G401 (cell line): ENCODE measurements around the gene KRT38. TPM values are rescaled to one million over a fixed set of nuclear protein-coding genes. Genes with fewer than 3 reads are reported as not detected.
"Not testable (repeated sequence)": the region's sequence is repeated elsewhere in the genome, so short reads cannot be mapped to it uniquely, and the experiment has no call there.

ENCODE experiments used
- DNase-seq: peaks from one replicate; pipeline ENCODE4 v3.0.0-alpha.2; 2015; ENCODE audit warnings: low spot score
- in situ Hi-C: cut with HindIII; loops from 2 replicates; pipeline ENCODE4 v1.10.0; 2016; ENCODE audit warnings: low sequenced_read_pairs, mixed read lengths
- total RNA-seq: library from RNA; depleted of rRNA; stranded (reverse); fragments of >200 nt; shearing (Covaris generic); gene quantifications from 2 replicates; pipeline ENCODE4 v1.2.3, GENCODE V29; 2014

The KRT38 gene
- total RNA-seq, 1 experiment from 2014 or later = not detected

DNA sequence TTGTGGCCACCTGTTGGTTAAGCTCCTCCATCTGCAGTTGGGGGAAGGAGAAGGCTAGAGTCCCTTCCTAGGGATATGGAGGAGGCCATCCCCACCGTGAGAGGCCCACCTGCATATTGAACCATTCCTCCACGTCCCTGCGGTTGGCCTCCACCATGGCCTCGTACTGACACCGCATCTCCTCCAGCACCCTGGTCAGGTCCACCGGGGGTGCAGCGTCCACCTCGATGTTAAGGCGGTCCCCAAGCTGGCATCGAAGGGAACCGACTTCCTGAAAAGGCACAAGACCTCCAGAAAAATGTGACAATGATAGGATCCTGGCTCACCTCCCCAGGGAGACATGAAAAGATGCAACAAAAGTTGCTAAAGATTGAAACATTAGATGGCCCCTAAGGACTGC is 23.4 kb upstream of the KRT38 start:
- in situ Hi-C loops = no loop called here

DNA sequence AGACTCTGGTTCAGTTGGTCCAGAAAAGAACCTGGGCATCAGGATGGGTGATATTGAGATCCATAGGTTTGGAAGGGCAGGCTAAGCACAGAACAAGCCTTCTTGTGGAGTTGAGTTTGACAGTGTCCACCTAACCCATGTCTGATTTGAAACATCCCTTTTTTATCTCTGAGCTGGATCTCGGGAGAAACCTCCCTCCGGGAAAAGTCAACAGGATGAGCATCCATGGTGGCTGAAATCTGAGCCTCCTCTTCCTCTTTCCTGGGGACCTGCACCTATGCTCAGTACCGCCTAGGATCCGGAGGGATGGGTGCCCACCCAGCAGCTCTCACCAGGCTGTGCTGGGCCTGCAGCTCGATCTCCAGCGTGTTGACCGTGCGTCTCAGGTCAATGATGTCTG is 23.0 kb upstream of the KRT38 start:
- in situ Hi-C loops = no loop called here
- no peak for DNase-seq

More for the DNA sequence above, 23.4 kb upstream of the KRT38 start:
- no peak for DNase-seq

DNA sequence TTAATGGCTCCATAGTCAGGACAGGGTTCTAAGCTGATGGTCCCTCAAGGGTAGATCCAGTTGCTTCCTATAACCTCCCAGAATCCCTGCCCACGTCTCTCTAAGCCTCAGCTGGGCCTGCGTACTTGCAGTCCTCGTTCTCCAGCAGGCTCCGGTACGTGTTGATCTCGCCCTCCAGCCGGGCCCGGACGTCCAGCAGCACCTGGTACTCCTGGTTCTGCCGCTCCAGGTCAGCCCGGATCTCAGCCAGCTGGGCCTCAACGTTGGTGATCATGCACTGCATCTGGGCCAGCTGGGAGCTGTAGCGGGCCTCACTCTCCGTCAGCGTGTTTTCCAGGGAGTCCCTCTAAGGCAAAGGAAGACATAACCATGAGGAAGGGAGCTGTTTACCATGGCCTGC is 21.9 kb upstream of the KRT38 start:
- in situ Hi-C loops = no loop called here
- DNase-seq = no peak

DNA sequence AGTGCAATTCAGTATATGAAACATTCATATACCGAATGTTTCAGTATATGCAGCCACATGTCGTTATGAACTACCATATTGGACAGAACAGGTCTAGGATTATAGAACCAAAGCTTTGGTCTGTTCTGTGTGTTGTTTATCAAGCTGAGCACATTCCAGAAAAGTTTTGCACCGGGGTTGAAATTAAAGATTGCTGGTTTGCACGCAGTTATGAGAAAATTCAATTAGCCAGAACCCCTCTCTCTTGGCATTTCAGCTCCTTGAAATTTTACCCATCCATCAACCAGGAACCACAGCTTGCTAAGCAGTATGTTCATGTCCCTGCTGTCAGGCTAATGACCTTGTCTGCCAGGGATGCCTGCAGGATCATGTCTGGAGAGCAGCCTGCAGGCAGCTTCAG is 16.9 kb upstream of the KRT38 start:
- in situ Hi-C loops = no loop called here
- DNase-seq = no peak

DNA sequence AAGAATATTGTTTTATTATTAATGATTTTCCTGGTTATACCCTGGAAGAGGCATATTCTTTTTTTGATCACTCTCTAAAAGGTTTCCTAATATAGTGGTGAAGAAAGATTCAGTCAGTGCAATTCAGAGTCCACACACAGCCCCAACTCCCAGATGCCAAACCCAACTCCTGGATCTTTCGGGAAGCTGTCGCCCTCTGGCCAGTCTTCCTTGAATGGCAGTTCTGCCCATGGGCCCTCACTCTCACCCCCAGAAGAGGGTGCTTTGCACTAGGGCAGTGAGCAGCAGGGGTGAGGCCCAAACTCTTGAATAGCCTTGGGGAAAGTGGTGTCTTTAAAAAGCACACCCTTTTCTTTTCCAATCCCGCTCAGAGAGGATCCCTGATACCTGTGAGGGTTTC is 15.4 kb upstream of the KRT38 start:
- in situ Hi-C loops = no loop called here
- no peak for DNase-seq

DNA sequence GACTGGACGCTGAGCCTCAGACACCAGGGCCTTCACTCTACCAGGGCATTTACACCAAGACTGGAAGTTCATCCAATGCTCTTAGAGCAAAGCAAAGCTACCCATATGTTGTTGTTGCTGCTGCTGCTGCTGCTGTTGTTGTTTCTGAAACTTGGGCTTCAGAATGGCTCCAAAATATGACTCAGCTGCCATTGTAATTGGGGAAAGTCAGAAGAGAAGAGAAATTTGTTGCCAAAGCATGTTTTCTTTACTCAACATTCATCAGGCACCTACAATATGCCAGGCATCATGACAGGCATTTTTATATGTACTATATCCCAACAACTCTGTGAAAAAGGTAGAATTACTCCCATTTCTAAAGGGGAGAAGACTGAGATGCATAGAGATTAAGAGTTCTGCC is 14.5 kb upstream of the KRT38 start:
- in situ Hi-C loops = no loop called here
- DNase-seq = no peak

DNA sequence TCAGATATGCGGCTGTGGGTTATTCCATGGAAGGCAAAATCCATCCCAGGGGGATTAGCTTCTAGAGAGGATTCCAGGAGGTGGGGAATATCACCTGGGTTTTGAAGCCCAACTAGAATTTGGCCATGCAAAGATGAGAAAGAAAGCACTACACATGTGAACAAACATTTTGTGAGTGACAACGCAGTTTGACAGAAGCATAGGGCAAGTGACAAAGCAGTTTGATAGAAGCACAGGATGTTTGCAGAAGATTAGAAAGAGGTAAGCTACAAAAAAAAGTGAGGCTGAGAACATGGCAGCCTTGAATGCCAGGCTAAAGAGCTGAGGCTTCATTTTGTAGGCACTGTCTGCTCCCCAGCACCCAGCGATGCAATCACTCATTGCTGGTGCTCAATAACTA is 12.3 kb upstream of the KRT38 start:
- DNase-seq = no peak
- in situ Hi-C loops = no loop called here

DNA sequence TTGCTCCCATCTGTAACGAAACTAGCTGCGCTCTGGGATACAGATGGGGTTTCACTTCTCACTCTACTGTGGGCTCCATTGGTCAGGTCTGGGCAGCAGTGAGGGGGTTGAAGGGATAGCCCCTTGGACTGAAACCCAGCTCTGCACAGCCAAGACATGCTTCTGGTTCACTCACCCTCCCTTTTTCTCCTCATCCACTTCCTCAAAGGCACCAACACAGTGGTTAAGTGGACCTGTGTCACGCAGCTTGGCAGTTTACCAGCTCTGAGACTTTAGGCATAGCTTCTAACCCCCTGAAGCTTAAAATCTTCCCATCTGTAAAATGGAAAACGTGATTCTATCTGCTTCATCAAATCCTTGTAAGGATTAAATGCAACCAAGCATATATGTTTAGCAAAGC is 11.5 kb upstream of the KRT38 start:
- in situ Hi-C loops = no loop called here
- DNase-seq = no peak

DNA sequence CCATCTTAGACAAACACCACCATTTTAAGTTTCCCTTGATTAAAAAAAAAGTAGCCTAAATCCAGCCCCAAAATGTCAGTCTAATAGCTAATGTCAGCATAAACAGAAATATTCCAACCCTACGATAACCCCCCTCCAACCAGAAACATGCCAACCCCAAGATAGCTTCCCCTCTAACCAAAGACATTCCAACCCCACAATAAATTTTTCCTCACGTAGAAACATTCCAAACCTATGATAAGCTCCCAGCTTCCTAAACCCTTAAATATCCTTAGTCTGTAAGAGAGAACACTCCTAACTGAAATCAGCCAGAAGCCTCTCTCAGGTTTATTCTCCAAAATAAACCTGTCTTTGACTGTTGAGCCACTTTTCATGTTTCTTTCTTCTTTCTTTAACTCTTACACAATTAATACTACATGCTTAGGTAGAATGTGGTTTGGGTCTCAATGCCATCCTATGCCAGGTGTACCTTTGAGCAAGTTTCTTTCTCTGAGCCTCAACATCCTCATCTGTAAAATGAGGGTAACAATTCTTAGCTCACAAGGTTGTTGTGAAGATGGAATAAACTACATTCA is 10.5 kb upstream of the KRT38 start:
- in situ Hi-C loops = no loop called here
- DNase-seq = no peak

DNA sequence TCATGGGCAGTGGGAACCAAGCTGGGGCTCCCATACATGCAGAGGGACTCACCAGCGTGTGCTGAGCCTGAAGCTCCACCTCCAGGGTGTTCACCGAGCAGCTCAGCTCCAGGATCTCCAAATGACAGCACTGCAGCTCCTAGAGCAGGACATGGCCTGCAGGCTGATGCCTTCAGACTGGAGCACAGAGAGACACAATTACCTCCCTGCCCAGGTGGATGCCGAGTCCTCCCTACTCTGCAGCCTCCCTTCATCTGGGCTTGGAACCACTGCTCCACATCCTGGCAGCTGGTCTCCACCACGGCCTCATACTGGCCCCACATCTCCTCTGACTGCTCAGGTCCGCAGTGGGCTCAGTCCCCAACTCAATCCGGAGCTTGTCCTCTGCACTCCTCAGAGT is 8.2 kb upstream of the KRT38 start:
- in situ Hi-C loops = no loop called here
- no peak for DNase-seq

DNA sequence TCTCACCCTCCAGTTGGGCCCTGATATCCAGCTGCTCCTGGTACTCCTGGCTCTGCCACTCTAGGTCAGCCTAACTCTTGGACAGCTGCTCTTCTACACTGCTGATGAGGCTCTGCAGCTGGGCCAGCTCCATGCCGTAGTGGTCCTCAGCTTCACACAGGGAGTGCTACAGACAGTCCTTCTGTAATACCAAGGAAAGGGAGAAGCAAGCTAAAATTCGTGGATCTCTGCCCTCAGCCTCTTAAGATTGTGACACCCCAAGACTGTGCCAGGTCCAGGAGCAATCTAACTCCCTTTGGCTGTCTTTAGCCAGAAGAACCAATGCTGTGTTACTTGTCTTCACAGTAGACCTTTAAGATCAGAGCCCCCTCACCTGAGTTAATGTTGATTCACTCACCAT is 7.7 kb upstream of the KRT38 start:
- DNase-seq = no peak

DNA sequence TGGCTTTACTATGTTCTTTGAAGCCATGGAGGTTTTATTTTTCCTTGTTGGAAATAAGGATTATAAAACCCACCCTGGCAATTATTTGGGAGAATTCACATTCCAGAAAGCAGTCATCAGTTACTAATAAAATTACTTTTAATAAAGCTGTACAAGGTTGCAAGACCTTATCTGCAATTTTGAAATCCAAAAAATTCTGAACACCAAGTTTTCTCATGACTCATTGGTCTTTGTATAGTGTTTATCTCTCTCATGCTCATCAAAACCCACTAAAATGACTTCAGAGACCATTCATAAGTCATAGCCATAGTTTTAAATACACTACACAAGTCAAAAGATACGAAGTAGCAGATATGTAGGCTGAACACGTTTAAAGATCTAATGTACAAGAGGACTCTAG is 6.0 kb upstream of the KRT38 start:
- in situ Hi-C loops = no loop called here
- no peak for DNase-seq

More for the DNA sequence above, 7.7 kb upstream of the KRT38 start:
- in situ Hi-C loops = no loop called here

DNA sequence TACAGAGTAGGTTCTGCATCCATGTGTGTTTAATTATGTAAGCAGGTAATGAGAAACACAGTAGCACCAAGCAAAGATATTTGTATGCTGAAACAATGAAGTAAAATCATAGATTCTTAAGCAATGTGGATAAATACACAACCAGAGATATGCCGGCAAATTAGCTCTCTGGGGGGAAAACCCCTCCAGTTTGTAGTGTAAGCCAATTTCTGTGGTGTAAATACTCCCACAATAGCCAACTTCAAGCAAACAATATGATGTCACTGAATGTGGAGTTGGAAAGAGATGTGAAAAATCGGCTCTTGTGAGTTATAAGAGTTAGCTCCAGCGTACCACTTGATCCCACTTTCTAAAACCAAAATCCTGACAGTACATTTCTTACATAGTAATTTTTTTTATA is 3.9 kb upstream of the KRT38 start:
- in situ Hi-C loops = no loop called here
- no peak for DNase-seq

DNA sequence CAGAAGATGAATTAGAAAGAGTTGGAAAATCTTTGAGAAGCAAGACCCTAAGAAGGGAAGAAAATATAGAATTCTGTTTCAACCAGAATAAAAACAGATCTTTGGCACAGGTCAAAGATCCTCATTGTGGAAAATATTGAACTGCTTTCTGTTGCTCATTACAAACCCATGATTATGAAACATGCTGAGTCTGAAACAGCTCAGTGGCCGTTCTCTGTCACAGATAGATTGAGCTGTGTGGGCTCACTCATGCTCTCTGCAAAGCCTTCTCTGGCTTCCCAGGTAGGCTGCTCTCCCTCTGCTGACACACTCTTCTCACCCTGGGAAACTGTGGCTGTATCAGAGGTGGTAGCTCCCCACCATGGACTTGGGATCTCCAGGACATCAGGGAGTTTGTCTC is 3.4 kb upstream of the KRT38 start:
- in situ Hi-C loops = no loop called here
- no peak for DNase-seq

DNA sequence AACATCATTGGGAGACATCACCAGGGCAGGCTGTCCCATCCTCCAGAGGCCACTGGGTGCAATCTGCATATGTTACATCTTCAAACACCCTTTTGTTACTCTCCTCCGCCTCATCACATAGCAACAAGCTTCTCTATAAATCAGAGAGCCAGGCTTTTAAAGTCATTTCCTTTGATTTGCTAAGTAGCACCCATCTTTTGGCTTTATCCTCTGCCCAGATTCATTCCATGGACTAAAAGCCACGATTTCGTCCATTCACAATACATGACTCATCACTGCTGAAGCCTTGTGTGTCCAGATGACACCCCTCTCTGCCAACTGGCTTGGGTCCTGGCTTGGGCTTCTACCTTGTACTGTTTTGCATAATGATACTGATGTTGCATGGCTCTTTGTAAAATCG is 2.0 kb upstream of the KRT38 start:
- in situ Hi-C loops = no loop called here
- DNase-seq = no peak

DNA sequence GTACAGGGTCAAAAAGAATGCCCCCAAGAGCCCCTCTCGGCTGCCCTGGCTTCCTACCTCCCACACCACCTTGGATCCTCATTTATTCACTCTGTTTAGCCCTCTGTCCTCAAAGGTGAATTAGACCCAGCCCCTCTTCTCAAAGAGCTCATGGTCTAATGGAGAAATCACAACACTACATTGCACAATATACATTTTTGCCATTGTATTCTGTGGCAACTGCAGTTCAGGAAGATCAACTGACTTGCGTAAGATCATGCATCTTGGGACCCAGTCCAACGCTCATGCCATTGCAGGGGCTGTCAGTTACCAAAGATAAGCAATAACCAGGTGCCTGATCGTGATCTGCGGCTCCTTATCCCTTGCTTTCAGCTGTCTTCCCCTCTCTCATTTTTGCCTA is 1.4 kb downstream of the KRT38 start:
- no peak for DNase-seq
- in situ Hi-C loops = no loop called here

DNA sequence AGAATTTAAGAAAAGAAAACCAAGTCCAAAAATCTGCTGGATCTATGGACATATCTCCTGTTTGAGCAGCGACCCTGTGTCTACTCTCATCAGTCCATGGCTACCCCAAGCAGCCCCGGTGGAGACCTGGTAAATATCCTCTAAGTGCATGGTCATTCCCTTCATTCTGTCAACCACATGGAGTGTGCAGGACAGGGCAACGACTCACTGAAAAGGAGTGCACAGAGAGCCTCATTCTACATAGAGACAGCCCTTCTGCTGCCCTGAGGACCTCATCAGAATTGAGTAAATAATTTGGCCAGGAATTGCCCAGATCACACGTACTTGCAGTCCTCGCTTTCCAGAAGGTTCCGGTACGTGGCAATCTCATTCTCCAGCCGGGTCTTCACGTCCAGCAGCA is 3.0 kb downstream of the KRT38 start:
- no peak for DNase-seq
- in situ Hi-C loops = no loop called here

DNA sequence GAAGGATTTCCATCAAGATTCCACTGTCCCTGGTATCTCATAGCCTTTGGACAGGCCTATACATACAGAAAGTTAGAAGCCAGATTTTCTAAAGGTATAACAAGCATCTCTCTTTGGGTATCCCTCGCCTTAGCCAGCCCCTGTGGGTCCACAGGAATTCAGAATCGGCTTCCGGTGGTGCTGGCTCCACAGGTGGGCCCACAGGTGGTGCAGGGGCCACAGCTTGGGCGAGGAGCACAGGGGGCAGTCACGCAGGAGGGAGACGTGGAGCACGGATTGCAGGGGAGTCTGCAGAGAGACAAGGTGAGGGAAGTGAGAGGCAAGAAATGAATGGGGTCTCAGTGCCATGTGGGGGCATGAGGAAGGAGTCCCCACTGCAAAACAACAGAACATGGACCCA is 3.5 kb downstream of the KRT38 start:
- DNase-seq = no peak
- in situ Hi-C loops = no loop called here

DNA sequence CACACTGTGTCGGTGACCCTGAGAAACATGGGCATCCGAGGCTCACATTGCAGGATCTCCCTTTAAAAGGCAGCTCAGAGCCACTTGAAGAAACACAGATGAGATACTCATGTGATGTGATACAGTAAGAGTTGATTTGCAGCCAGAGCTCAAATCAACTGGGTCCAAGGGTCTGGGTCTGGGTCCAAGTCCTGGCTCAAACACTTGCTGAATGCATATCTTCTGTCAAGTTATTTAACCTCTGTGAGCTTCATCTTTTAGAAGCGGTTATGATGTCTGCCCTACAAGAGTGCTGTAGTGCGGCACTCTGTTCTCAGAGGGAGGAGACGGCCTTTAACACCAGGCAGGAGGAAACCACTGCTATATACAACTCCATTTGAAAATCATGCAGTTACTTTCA is 6.4 kb downstream of the KRT38 start:
- in situ Hi-C loops = no loop called here
- no peak for DNase-seq

DNA sequence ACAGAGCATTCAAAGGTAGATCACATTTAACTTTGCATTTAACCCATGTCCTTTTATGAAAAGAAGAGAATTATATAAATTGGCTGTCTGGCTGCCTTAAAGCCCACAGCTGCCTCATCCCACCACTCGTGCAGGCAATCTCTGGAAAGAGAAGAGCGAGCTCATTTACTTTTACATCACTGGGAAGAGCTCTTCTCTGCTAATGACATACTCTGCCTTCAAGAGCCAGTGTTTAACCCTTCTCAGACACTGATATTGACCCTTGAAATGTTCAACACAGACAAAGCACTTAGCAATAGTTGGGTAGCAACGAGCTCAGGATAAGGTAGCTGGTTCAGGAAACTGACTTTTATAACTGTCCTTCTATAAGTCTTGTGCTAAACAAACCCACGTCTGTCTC is 6.8 kb downstream of the KRT38 start:
- DNase-seq = no peak
- in situ Hi-C loops = no loop called here

DNA sequence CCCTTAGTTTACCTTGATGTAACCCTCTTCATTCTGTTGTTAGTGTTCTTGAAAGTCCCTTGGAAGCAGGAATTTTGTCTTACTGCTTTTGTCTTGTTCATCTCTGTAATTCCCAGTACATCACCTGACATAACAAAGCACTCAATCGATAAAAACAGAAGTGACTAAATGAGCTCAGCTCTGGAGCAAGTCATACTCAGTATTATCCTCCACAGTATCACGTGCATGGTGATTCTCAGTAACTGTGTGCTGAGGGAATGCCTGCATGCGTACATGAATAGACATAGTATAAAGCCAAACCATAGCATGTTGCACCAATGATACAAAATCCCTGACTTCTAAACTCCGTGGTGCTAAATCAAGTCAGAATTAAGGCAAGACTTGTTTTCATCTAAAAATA is 7.2 kb downstream of the KRT38 start:
- in situ Hi-C loops = no loop called here
- no peak for DNase-seq

DNA sequence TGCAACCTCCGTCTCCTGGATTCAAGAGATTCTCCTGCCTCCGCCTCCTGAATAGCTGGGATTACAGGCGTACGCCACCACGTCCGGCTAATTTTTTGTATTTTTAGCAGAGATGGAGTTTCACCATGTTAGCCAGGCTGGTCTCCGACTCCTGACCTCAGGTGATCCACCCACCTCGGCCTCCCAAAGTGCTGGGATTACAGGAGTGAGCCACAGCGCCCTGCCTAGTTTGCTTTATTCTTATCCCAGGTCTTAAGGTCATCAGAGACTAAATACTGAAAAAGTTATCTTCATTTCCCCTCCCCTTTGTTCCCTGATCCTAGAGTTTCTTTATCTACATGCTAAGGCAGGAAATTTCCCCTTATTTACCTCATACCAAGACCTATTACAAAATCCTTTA is 10.4 kb downstream of the KRT38 start:
- DNase-seq, in situ Hi-C loops: not testable (repeated sequence)
